Dedifferentiated amniotic fluid mesenchymal stem cell (primary cell): Measurements from ENCODE around the gene ILF2.
"Not testable (repeated sequence)": the region's sequence is repeated elsewhere in the genome, so short reads cannot be mapped to it uniquely, and the experiment has no call there.

Experiments
- DNase-seq: peaks from one replicate; pipeline ENCODE4 v3.0.0-alpha.2; 2016; ENCODE audit errors: extremely low spot score

ILF2 gene

DNA sequence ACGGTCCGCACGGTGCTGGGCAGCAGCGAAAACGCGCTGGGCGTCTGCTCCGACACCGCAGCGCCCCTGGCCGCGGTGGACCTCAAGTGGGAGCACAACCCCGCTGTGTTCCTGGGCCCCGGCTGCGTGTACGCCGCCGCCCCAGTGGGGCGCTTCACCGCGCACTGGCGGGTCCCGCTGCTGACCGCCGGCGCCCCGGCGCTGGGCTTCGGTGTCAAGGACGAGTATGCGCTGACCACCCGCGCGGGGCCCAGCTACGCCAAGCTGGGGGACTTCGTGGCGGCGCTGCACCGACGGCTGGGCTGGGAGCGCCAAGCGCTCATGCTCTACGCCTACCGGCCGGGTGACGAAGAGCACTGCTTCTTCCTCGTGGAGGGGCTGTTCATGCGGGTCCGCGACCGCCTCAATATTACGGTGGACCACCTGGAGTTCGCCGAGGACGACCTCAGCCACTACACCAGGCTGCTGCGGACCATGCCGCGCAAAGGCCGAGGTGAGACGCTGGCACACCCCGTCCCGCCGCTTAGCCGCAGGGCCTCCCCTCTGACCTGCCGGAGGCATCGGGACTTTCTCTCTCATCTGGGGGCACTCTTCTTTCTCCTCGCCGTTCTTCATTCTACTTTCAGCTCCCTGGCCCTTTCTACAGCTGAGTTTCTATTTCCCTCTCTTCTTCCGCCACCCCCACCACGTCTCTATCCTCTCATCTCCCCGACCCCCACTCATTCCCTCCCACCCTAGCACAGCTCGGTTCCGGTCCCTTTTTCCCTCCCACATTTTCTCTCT is 8.7 kb upstream of the ILF2 start:
- no peak for DNase-seq

DNA sequence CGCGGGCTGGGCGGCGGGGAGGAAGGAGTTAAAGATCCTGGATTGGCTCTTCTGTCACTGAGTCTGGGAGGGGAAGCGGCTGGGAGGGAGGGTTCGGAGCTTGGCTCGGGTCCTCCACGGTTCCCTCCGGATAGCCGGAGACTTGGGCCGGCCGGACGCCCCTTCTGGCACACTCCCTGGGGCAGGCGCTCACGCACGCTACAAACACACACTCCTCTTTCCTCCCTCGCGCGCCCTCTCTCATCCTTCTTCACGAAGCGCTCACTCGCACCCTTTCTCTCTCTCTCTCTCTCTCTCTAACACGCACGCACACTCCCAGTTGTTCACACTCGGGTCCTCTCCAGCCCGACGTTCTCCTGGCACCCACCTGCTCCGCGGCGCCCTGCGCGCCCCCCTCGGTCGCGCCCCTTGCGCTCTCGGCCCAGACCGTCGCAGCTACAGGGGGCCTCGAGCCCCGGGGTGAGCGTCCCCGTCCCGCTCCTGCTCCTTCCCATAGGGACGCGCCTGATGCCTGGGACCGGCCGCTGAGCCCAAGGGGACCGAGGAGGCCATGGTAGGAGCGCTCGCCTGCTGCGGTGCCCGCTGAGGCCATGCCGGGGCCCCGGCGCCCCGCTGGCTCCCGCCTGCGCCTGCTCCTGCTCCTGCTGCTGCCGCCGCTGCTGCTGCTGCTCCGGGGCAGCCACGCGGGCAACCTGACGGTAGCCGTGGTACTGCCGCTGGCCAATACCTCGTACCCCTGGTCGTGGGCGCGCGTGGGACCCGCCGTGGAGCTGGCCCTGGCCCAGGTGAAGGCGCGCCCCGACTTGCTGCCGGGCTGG is 7.9 kb upstream of the ILF2 start, which contains the start of gene NPR1:
Gene NPR1, plus strand, starts transcription at position 170 of the 818 bp plus-strand sequence. Its CDS starts 421 bp downstream, at position 591.
- DNase-seq = peak; percentile 17

DNA sequence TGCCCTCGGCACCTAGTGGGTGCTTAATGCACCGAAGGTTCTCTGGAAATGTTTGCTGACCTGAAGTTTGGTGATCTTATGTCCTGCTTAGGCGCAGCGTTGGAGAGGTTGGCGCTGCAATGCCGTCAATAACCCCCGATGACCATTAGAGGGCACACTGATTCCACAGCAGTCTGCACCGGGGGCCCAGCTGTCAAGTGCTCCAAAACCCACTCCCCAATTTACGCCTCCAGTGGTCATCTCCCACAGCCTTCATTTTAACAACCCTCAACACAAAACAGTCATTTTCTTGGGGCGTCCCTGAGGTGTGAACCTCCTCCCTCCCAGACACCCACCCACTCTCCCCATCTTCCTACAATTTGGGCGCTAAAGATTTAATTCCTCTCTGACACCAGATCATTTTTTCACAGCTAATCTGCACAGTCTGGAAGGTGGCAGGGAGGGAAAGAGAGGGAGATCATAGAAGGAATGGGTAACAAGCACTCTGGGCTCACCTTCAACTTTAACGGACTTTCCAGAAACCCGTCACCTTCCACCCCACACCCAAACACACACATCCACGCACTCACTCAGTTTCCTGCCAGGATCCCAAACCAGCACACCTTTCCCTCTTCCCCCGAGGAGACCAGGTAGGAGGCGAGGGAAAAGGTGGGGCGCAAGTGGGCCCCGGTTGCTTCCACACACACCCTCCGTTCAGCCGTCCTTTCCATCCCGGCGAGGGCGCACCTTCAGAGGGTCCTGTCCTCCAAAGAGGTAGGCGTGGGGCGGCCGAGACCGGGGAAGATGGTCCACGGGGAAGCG is 7.1 kb upstream of the ILF2 start:
- peak; percentile 20 for DNase-seq

DNA sequence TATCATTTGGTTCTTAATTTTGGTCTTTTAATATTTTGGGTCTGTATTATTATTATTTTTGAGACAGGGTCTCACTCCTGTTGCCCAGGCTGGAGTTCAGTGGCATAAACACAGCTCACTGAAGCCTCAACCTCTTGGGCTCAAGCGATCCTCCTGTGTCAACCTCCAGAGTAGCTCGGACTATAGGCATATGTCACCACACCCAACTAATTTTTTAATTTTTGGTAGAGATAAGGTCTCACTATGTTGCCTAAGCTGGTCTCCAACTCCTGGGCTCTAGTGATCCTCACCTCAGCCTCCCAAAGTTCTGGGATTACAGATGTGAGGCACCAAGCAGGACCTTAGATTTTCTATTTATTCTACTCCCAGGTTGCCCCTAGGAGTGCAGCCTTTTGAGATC is 2.7 kb upstream of the ILF2 start:
- no peak for DNase-seq

DNA sequence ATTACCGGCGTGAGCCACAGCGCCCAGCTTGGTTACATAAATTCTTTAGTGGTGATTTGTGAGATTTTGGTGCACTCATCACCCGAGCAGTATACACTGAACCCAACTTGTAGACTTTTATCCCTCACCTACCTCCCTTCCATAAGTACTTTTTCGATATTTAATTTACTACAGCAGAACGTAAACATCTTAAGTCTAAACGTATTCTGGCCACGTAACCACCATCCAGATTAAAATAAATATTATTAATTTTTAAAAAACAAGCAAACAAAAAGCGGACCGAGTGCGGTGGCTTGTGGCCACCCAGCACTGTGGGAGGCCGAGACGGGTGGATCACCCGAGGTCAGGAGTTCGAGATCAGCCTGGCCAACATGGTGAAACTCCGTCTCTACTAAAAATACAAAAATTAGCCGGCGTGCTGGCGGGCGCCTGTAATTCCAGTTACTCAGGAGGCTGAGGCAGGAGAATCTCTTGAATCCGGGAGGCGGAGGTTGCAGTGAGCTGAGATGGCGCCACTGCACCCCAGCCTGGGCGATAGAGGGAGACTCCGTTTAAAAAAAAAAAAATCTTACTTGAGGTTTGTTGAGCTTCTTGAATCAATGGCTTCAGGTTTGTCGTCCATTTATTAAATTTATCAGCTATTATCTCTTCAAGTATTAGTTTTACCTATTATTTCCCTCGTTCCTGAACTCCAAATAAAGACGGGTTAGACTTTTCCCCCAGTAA is 998 bp upstream of the ILF2 start:
- DNase-seq = peak; percentile 64

DNA sequence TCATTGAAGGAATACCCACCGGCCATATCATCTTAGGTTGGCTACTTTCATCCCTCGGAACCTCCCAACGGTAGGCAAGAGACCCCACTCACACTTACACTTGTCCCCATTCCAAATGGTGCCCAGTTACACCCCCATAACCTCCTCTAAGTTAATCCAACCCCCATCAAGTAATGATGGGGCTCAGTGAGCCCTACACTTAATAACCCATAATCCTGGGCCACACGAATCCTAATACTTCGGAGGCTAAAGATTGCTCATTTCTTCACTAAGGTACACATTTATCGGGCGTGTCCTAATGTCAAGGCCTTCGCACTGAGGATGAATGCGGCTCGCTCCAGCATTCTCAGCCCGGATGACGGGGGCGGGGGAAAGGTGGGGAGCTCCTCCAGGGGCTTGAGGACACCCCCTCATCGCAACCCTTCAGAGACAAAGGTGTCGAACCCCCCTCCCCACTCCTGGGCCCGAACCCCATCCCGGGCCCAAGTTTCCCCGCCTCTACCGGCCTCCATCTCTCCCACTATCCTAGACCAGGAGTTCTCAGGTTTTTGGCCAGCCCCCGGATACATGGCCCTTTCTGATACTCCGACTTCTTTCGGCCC is 435 bp downstream of the ILF2 start:
- DNase-seq = no peak

DNA sequence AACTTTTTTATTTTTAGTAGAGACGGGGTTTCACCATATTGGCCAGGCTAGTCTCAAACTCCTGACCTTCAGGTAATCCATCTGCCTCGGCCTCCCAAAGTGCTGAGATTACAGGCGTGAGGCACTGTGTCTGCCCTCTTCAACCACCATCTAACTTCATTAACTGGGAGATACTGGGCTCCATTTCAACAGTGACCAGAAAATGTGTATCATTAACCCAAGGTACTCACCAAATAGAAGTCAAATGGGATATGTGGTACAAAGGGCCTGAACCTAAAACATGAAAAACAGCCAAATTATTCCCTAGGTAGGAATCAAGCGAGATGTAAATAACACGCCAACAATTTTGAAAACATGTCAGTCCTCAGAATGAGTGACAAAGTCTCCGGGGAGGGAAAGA is 1.2 kb downstream of the ILF2 start:
- DNase-seq = no peak

DNA sequence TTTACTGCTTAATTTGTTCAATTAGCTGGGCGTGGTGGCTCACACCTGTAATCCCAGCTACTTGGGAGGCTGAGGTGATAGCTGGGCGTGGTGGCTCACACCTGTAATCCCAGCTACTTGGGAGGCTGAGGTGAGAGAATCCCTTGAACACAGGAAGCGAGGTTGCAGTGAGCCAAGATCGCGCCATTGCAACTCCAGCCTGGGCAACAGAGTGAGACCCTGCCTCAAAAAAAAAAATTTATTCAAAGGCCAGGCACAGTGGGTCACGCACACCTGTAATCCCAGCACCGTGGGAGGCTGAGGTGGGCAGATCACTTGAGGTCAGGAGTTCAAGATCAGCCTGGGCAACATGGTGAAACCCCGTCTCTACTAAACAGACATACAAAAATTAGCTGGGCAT is 2.1 kb downstream of the ILF2 start:
- DNase-seq = not testable (repeated sequence)

DNA sequence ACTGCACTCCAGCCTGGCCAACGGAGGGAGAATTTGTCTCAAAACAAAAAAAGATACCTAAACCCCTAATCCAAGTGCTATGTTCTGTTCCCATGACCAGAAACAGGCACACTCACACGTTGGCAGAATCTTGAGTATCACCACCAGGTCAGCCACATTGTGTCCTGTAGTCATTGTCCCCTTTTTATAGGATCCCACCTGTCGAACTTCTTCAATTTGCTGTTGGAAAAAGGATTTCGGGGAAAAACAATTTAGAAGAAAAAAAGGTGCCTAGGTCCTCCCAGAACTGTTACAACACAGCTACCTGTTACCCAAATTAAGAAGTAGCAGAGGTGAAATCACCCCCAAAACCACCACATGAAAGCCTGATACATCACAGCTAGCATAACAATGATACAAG is 3.4 kb downstream of the ILF2 start:
- DNase-seq = no peak

DNA sequence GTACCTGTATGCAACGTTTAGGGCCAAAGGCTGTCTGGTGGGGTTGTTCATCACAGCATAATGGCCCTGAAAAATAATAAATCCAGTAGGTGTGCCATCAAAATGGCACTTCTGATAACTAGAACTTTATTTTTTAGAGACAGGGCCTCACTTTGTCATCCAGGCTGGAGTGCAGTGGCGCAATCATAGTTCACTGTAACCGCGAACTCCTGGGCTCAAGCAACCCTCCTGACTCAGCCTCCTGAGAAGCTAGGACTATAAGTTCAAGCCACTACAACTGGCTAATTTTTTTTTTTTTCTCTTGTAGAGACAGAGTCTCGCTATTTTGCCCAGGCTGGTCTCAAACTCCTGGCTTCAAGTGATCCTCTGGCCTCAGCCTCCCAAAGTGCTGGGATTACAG is 7.6 kb downstream of the ILF2 start:
- no peak for DNase-seq

DNA sequence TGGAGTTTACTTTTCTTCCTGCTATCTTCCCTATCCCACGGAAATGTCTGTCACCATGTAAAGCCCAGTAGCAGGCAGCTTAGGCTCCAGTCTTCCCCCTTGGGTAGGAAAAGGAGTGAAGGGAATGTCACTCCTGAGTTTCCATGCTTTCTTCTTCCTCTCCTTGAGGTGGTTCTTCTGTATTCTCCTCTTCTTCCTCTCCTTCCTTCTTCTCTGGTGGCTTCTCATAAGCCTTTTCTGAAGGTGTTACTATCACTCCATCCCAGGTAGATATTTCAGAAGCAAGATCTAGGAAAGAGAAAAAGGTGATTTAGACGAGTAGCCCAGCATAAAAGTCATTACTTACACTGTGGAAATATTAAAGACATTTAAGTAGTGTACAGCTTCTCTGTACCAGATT is 8.5 kb downstream of the ILF2 start:
- no peak for DNase-seq

DNA sequence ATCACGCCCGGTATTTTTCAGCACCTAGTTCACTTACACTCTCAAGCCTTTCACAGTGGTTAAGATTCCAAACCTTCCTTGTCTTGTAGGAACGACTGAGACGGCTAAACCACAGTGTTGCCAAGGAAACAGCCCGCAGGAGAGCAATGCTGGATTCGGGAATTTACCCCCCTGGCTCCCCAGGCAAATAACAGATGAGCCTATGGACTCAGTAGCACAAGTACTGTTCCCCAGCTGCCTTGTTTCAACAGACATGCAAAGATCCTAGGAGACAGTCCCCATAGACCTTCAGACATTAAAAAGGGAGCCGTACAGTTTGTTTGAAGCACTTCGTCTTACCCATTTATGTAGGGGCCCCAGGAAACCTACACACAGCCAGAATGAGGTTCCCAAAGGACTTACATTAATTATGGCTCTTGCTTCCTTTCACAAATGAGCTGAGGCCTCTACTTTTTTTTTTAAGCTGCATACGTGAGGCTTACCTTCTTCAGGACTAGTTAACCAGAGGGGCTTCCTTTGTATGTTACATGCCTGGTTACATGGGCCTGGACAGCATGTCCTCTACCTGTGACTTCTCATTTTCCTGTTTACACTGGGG is 9.6 kb downstream of the ILF2 start:
- DNase-seq = no peak

DNA sequence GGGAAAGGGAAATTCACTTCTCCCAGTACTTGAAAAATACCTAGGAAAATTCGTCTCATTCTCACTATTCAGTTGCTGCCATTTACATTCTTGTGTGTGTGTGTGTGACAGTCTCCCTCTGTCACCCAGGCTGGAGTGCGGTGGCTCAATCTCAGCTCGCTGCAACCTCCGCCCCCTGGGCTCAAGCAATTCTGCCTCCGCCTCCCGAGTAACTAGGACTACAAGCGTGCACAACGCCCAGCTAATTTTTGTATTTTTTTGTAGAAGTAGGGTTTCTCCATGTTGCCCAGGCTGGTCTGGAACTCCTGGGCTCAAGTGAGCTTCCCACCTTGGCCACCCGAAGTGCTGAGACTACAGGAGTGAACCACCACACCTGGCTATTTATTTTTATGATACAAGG is 11.1 kb downstream of the ILF2 start:
- DNase-seq = no peak

DNA sequence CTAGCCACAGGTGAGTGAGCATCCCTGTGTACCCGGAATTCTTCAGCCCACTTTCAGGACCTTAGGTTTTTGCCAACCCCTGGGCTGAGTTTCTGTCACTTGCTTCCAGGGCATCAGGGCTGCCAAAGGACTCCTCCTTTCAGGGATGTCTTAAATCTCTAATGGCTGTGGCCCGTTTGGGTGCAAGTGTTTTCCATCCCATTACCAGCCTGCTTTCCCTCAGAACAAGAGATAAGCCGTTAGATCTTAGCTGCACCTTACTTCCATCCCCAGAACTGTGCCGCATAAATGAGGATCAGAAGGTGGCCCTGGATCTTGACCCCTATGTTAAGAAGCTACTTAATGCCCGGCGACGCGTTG is 11.6 kb downstream of the ILF2 start:
- no peak for DNase-seq

DNA sequence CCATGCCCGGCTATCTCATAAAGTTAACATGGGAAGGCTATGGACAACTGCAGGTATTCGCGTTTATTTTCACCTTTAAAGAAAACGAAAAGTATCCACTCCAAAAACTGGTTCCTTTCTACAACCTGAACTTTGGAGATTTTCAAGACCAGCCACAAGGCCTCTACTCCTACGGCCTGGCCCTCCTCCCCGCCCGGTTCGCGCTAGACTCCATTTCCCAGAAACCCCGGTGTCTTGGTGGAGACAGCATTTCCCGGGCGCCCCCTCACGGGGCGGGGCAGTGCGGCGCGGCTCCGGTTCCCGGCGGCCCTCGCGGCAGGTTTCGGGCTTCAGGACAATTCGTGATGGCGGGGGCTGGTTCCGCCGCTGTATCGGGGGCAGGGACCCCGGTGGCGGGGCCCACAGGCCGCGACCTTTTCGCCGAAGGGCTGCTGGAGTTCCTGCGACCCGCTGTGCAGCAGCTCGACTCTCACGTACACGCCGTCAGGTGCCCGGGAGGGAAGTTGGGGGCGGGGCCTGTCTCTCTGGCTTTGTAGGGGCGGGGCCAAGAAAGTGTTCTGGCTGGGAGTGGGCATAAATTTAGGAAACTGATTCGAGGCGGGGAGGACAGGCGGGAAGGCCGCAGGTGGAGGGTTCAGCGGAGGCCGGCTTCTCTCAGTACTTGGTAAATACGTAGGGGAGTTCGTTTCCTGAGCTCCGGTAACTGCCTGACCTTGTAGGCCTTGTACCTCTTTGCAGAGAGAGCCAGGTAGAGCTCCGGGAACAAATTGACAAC is 12.2 kb downstream of the ILF2 start, which contains the start of gene SNAPIN:
Gene SNAPIN, plus strand, starts transcription at position 304 of the 775 bp plus-strand sequence. Its CDS starts 41 bp downstream, at position 345.
- DNase-seq = peak; percentile 85

DNA sequence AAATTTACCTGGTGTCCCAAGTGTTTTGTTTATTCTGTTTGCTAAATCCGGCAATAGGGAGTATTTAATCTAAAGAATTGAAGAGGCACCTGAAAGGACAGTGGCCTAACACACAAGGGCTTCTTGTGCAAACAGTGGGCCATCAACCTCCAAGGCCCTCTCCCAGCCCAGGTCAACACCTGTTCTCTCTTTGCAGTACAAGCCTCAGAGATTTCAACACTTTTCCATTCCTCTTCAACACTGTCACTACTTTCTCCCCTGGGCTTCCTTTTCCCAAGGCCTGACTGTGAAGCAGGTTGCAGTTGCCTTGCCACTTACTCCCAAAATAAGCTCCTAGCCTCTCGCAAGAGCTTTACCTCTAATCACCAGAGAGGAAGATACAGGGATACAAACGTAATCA is 15.5 kb downstream of the ILF2 start:
- DNase-seq = no peak

DNA sequence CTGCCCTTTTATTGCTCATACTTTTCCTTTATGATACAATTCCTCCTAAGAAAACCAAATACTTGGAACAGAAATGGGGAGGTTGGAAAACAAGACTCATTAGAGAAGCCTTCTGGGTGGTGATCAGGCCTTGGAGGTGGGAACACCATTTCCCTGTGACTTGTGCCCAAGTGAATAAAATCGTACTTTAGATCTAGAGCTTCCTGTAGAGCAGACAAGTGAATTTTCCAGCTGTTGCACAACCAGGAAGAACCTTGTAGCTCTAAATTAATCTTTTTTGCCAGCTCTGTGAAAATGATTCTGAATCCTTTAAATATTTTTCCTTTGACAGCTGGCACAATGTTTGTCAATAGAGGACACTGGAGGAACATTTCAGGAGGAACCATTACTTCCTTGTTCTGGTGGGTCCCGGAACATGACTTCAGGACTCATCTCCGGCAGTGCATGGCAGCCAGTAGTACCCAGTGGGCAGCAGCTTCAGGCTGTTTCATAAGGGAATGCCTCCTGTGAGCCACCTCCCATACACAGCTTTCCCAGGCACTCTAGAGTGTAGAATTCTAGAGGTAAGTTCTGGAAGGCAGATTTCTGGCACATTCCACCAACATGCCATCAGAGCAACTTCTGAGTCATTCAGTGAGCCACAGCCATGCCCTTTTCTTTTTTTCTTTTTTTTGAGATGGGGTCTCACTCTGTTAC is 17.8 kb downstream of the ILF2 start:
- DNase-seq = no peak

DNA sequence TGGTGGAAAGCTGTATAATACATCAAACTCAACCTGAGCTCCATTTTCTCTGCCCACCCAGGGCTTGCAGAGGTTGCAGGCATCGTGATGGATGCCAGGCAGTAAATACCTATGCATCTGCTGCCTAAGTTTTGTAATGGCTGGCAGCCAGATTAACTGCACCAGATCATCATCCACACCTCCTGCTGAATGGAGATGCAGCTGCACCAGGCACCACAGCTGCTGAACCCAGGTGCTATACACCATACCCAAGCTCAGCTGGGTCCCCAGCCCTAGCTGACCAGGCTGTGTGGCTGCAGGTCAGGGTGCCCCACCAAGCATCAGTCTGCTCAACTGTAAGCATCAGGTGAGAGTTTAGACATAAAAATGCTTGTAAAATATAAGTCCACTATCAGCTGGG is 19.0 kb downstream of the ILF2 start:
- no peak for DNase-seq

DNA sequence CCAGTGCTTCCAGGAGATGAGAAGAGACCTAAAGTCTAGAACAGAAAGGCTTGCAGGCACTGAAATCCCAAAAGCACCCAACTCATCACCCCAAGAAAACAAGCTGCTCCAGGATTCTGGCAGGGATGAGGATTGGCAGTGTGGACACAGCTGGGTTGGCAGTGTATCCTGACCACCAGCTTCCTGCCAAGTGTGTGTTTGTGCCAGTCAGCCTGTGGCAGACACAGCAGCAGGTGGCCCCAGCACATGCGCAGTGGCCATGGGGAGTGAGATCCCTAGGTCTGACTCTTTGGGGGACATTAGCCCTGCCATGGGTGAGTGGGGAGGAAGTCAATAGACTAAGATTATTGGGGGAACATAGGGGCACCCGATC is 20.9 kb downstream of the ILF2 start:
- no peak for DNase-seq
